GM19395 (cell line): ENCODE measurements around the gene SLC8B1.

Experiments
- ATAC-seq: cut with Tn5 transposase; IDR thresholded peaks from one replicate; pipeline ENCODE4 v1.9.1; 2021; ENCODE audit warnings: mild to moderate bottlenecking, moderate library complexity; ENCODE audit not compliant: unreplicated experiment

SLC8B1 gene

DNA sequence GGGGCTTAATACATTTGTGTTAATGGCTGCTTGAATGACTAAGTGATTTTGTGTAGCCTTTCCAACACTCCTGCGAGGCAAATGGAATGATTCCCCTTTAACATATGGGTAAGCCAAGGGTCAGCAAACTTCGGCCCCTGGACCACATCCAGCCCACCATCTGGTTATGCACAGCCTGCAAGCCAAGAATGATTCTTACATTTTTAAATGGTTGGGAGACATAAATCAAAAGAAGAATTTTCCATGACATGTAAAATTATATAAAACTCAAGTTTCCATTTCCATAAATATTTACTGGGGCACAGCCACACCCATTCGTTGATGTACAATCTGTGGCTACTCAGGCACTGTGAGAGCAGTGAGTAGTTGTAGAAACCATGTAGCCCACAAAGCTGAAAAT, 9.0 kb downstream of the SLC8B1 start:
- ATAC-seq, result no peak

DNA sequence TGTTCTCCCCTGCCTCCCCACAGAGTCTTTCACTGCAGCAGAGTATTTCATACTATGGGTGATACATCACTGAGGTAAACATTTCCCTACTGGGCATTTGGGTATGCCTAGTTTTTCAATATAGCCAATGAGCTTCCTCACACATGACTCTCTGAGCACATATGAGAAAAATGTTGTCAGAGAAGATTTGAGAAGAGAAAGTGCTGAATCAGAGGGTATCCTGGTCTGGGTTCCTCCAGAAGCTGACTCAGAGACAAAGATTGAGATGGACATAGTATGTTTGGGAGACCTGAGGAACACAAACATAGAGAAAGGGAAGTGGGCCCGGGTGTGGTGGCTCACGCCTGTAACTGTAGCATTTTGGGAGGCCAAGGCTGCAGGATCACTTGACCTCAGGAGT, 12.6 kb downstream of the SLC8B1 start:
- no peak for ATAC-seq

DNA sequence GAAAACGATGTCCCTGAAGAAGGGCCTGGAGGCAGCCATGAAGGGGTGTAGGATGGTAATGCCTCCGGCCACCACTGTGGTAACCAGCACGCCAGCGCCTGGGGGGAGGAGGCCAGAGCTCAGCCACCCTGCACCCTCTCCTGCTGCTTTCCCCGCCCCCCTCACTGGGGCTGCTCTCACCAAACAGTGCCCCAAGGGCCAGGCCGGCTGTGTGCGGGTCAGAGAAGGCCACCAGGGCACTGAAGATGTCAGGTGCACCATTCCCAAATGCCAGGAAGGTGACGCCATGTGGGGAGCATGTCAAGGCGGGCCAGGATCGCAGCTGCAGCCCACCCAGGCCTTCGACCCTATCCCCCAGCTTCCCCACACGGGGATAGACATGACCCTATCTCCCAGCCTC, 14.5 kb downstream of the SLC8B1 start:
- ATAC-seq, result no peak

DNA sequence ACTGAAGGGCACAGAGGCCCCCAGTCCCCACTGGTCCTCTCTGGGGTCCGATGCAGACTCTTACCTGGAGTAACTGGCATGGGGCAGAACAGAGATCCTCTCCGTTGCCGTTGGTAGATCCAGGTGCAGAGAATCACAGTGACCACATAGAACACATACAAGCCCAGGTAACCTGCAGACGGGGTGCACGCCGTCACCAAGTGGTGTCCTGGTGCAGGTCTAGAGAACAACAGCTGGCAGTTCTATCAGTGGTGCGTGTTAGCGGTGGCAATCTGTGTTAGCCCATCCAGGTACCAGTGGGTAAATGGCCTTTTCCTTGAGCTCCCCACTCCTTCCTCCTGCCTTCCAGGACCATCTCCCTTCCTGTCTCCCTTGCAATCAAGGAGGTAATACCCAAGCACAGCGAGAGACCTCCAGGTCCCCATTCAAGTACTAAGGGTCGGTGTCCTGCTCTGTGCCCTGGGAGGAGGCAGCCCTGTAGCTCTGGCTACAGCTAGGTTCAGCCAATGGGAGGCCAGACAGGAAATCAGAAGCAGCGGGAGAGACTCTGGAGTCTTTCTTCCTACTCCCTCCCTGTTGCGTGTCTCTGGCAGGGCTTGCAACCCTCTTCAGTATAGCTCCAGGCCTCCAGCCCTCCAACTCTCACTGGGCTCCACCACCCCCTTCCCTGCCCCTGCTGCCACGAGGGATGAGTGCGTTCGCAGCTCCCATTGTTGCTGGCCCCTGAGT, 15.8 kb downstream of the SLC8B1 start:
- no peak for ATAC-seq

DNA sequence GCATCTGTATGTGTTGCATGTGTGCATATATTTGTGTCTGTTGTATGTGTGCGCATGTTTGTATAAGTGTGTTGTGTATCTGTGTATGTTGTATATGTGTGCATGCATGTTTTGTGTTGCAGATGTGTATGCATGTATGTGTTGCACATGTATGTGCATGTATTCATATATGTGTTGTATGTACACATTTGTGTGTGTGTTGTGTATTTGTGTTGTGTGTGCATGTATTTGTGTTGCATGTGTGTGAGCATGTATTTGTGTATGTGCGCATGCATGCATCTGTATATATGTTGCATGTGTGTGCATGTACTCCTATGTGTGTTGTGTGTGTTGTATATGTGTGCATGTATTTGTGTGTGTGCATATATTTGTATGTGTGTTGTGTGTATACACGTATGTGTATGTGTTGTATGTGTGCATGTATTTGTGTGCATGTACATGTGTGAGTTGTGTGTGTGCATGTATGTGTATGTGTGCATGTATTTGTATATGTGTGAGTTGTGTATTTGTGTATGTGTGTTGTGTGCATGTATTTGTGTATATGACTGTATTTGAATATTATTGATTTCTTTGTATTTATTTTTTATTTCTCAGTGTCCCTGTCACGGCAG, 16.8 kb downstream of the SLC8B1 start:
- no peak for ATAC-seq

DNA sequence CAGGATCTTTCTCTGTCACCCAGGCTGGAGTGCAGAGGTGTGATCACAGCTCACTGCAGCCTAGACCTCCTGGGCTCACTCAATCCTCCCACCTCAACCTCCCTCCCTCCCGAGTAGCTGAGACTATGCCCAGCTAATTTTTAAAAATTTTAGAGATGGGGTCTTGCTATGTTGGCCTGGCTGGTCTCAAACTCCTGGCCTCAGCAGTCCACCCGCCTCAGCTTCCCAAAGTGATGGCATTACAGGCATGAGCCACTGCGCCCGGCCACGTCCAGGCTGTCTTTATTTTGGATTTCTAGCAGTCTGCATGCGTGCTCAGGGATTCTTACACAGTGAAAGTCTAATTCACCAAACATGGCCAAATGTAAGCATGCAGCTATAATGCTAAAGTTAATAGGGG, 17.8 kb downstream of the SLC8B1 start:
- no peak for ATAC-seq

DNA sequence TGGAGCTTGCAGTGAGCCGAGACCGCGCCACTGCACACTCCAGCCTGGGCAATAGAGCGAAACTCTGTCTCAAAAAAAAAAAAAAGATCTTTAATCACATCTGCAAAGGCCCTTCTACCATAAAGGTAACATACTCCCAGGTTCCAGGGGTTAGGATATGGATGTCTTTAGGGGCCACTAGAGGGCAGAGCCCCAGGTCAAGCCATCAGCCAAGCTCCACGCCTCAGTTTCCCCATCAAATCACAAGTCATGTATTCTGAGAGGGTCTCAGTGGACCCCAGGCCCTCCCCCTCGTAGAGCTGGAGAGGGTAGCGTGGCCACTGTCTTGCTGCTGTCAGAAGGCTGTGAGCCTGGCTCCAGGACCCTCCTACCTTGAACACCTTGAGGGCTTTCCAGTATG, 18.8 kb downstream of the SLC8B1 start:
- no peak for ATAC-seq

DNA sequence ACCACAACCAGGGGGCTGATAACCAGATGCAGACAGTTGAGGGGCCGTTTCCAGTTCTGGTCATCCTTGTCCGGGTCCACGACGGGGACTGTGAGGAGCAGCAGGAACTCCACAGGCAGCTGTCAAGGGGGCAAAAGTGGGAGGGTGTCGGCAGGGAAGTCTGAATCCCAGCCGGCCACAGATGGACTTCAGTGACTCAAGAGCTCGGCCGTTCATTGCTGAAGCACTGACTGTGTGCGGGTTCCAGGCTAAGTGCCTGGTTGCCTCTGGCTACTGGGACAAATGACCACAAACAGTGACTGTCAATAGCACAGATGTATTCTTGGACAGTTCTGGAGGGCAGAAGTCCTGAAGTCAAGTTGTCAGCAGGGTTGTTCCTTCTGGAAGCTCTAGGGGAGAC, 19.6 kb downstream of the SLC8B1 start:
- no peak for ATAC-seq

DNA sequence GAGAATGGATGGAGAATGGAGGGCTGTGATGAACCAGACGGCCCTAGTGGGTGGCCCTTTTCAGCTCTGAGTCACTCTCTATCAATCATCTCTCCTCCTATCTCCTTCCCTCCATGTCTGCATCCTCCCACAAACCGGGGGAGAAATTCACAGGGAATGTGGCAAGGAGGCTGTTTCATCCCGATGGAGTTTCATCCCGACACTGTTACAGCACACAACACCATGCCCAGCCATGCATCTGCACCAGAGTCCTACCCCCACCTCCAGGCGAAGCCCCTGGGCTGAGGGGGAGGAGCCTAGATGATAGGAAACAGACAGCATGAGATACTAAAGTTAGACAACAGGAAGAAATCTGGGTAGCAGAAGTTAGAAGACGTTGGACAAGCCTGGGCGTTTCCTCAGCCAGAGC, 20.8 kb downstream of the SLC8B1 start:
- ATAC-seq, result no peak

DNA sequence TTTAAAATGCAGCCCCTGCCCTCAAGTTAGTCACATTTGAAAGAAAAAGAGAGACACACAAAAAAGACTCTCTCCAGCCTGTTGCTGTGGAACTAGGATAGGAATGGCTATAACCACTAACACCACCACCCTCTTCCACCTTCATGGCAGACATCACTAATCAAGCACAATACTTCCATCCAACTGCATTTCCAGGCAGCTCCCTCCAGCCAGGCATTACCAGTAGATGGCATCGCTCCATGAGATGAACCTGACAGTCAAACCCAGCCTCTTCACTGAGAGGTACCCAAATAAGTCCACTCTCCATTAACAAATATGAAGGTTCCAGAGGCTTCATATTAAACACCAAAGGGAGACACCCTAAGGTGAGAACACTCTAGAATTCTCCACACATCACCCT, 24.4 kb downstream of the SLC8B1 start:
- no peak for ATAC-seq

DNA sequence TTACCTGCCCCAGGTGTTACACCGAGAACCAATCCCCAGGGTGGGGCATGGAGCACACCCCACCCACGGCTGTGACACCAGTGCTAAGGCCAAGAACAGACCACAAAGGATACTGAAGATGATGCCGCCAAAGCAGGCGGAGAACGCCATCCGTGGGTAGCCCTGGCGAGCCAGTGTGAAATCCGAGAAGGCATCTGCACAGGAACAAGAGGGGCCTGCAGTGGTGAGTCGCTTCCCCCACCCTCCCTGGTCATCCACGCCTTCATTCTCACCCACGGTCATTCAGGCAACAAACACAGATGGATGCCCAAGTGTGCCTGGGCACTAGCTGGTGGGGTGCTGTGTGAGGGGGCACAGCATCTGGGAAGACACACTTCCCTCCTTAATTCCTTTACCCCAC, 28.5 kb downstream of the SLC8B1 start:
- ATAC-seq, result no peak

DNA sequence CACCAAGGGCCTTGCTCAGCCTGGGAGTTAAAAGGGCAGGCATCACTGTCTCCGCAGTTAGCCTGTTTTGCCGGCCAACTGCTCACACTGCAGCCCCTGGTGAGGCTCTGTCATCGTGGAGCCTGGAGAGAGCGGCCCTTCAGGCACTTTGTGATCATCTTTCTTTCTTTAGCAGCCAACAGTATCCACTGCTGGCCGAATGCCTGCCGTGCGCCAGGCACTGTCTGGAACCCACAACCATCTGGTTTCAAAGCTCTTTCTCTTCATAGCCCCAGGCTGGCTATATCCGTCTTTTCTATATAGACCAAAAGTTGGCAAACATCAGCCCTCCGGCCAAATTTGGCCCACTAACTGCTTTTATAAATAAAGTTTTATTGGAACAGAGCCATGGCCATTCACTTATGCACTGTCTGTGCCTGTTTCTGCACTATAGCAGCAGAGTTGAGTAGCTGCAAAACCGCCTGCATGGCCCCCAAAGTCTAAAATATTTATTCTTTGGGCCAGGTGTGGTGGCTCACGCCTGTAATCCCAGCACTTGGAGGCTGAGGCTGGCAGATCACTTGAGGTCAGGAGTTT, 29.5 kb downstream of the SLC8B1 start:
- ATAC-seq, result no peak

DNA sequence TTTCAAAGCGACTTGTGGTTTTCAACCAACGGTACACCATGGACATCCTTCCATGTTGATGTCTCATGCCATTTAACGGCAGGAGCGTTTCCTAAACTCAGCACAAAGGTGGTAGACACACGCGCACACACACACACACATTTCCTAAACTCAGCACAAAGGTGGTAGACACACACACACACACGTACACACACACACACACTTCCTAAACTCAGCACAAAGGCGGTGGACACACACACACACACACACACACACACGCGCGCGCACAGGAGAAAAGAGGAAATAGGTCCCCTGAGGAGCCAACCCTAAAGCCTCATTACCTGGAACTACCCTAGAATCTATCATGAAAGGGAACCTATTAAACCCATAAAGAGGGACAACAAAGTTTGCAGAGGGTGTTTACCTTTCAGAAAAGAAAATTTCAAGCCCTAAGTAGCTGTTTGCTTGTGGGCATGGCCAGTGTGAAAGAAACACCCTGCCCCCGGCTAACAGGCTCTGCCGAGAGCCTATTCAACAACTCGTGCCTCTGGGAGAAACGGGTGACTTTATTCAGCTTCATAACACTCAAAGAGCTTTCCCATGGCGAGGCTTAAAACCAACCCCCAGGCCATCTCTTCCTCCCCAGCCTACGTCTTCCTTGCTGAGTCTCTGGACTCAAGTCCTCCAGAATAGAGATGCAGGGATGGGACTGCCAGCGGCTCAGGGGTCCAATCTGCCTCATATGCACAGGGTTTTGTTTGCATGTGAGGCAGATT, 31.8 kb downstream of the SLC8B1 start:
- no peak for ATAC-seq

DNA sequence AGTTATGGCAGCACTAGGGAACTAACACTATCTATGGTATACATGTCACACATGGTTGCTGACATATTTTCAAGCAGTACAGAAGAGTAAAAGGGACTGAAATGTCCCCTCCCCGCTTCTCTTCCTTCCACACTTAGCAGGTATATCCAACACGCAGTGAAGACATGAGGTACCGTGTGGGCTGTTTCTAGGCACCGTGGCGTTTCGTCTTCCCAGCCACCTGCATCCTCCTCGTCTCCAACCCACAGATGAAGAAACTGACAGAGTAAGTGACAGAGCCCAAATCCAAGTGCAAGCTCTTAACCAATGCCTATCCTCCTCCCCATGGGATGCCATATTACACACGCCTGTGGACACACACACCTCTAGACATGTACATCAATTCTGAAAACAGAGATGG, 32.4 kb downstream of the SLC8B1 start:
- ATAC-seq, result no peak

DNA sequence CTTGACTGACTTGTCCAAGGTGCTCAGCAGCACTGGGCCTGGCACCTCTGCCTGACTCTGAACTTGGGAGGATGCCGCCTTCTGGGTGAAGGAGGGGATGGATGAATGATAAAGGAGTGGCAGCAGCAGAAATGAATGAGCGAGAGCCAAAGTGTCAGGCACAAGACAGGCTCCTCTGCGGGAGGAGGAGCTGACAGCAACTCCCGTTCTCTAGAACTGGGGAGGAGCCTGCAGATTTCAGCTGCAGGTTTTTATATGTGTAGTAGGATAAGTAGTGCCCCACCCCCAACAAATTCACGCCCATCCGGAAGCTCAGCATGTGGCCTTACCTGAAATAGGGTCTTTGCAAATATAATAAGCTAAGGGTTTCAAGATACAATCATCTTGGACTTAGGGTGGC, 33.1 kb downstream of the SLC8B1 start:
- no peak for ATAC-seq

DNA sequence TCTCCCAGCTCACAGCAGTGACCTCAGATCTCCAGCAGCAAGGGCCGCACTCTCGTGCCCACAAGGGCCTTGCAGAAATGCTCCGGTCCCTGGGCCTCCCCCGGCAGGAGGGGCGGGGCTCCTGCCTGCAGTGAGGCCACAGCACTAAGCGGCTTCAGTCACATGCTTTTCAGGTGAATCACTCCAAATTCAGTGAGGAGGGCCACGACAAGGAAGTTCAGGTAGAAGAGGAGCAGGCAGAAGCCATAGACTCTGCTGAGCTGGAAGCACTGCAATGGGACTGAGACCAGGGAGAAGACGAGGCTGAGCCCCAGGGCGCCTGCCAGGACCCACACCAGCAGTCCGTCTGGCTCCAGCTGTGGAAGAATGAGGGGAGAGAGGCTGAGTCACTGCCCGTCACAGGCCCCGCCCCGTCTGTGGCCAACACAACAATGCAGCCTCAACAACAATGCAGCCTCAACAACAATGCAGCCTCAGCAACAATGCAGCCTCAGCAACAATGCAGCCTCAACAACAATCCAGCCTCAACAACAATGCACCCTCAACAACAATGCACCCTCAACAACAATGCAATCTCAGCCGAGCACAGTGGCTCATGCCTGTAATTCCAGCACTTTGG, 35.2 kb downstream of the SLC8B1 start:
- ATAC-seq, result no peak

DNA sequence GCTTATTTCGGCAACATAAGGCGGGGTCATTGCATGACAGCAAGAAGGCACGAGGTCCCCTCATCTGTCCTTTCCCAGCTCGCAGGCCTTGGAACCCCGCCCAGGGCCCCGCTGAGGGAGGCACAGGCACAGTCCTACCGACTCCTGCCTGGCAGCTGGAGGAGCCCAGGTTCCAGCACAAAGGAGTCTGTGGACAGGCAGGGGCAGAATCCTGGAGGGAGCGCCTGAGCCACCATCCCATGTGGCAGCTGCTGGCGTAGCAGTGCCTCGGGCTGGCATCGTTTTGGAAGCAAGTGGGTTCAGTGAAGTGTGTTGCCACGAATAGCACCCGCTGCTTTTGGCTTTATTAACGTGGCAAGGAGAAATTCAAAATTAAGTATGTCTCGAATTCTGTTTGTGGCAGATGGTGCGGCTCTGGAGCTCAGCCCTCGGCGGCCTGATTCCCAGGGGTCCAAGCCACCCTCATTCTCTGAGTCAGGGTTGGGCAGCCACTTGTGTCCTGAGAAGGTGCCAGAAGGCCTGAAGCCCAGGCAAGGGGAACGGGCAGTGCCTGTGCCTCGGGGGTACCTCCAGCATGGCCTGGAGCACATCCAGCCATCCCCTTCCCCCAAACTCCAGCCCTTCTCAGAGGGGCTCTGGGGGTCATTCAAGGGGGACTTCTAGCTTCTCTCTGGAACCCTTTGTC, 35.9 kb downstream of the SLC8B1 start:
- no peak for ATAC-seq

DNA sequence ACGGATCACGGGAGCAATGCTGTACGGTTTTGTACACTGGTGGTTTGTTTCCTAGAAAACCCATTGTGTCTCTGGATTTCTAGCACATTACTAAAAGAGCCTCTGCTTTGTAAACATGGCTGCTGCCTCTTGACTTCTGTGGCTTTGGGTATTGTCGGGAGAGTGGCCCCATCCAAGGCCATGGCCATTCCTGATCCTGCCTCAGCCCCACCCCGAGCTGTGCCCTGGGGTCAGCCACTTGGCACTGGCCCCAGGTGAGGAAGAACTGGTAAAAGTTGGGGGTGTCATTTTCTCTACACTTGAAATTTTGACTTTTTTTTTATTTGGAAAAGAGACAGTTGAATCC, 36.5 kb downstream of the SLC8B1 start:
- ATAC-seq, result no peak

DNA sequence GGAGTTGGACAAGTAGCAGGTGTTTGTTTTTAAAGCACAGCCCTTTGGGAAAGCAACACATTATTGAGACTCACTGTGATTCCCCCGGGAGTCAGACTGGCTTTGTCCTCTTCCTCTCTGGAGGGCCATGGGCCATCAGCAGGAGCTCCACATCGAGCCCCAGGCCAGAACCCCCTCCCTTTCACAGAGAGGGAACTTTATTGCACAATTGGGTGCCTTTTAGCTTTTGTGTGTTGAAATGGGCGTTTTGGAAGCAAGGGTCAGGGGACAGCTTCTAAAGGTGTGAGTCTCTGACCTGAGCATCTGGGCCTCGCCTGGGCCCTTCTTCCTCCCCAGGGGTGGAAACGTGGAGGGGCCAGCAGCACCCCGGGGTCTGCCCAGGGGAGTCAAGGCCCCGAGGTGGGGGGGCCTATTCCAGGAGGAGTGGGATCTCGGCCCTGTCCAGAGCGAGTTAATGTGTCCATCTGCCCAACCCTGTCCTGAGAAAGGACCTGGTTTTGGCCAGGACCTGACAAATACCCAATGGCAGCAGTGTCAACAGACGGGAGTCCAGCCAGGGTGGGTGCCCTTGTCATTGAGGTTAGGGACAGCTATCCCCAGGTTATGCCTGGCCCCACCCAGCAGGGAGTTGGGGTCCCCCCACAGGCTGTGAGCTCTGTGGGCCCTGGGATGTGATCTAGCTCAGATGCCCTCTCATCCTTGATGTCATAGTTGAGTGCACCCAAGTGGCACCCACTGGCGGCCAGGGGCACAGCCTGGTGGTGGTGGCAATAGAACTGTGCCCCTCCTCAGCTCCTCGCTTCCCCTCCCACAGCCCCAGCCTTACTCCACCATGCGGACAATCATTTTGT, 37.1 kb downstream of the SLC8B1 start:
- no peak for ATAC-seq

DNA sequence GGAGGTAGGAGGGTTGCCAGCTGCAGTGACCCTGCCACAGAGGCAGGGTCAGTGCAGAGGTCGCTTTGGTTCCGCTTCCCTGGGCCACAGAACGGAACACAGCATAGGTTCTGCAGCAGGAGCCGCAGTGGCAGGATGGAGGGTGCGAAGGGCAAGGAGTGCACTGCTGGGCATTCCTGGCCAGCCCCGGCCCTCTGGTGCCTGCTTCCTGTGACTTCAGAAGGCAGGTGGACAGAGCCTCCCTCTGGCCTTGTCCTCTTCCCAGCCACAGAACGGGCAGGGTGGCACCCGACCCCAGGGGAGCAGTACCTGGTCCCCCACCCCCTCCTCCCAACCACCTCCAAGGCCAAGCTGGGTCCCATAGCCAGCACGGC, 37.7 kb downstream of the SLC8B1 start:
- no peak for ATAC-seq
